Measurements from ENCODE around the gene BCAP29. TPM values are rescaled to one million over a fixed set of nuclear protein-coding genes. Genes with fewer than 3 reads are reported as not detected.

BCAP29 gene
- total RNA-seq, 1 experiment from 2014 or later = 43.2 TPM

DNA sequence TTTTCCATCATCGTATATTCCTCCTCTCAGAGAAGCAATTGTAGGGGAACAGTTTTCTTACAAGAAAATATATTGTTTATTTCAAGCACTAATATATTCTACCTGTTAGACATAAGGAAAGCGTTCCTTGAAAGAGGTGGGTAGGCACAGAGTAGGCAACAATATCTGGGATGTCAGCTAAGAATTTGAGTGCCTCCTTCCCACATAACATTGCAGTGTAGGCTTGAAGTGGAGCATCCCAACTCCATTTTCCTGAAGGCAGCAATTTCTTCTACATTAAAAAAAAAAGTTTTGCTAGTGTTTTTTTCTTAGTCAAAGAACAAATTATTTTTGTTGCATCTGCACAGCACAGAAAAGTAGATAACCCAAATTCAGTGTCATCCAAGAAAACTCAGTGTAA lies 20.8 kb downstream of the BCAP29 start:
- no peak overlapping the region for H3K9ac ChIP-seq (ENCODE audit: low read length)
- ChIA-PET POLR2A (no interaction called here), RAD21 (ENCODE audit: low non-redundant PET in 1 of 2, low total read pairs in 2 of 2, uncharacterized antibody in 2 of 2, unreplicated experiment in 2 of 2) (no interaction called here), CTCF (interaction anchor here (0.5 kb wide), 1 partner anchor 598 kb away, joined by 3 read pairs; no protein-coding TSS in a partner anchor)
- no peaks in the 10 kb centered on the region for H3K4me1 ChIP-seq (ENCODE audit: control insufficient read depth in 1 of 2, insufficient read depth in 2 of 2, low read length in 2 of 2)
- BruUV-seq (replicated peaks) = no TSS peak
- TF ChIP-seq EGR1 (IDR thresholded peaks at IDR 0.05; ENCODE audit: low read depth) (no peak), POLR2A (IDR thresholded peaks at IDR 0.05; ENCODE audit: borderline replicate concordance, extremely low read depth, insufficient read depth, insufficient read length) (no peak), ELF1 (IDR thresholded peaks at IDR 0.05; ENCODE audit: borderline replicate concordance, low read depth) (no peak), TCF7L2 (IDR thresholded peaks at IDR 0.05; ENCODE audit: borderline replicate concordance, extremely low read depth, insufficient read depth, insufficient read length) (no peak), ZNF274 (IDR thresholded peaks at IDR 0.05; ENCODE audit: low read depth, low read length) (no peak), FOSL1 (IDR thresholded peaks at IDR 0.05; ENCODE audit: low read depth) (no peak), MAX (IDR thresholded peaks at IDR 0.05) (no peak), EZH2phosphoT487 (IDR thresholded peaks at IDR 0.05; ENCODE audit: borderline replicate concordance) (no peak), ZFX (IDR thresholded peaks at IDR 0.05) (no peak), JUND (IDR thresholded peaks at IDR 0.05) (no peak), SRF (IDR thresholded peaks at IDR 0.05; ENCODE audit: low read depth) (no peak), REST (IDR thresholded peaks at IDR 0.05; ENCODE audit: low read depth) (no peak), SIN3A (IDR thresholded peaks at IDR 0.05; ENCODE audit: low read depth) (no peak)
- TF ChIP-seq, protein P1, sequence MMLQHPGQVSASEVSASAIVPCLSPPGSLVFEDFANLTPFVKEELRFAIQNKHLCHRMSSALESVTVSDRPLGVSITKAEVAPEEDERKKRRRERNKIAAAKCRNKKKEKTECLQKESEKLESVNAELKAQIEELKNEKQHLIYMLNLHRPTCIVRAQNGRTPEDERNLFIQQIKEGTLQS (IDR thresholded peaks at IDR 0.05) = no peak
- H3K9me3 ChIP-seq (ENCODE audit: control insufficient read depth in 1 of 2, insufficient read depth in 1 of 2, low read depth in 1 of 2, low read length in 2 of 2) = no peaks in the 10 kb centered on the region
- no peak overlapping the region for H3K4me2 ChIP-seq (ENCODE audit: low read length)
- intact Hi-C loops (cut with micrococcal nuclease) = no loop called here
- H2AFZ ChIP-seq (ENCODE audit: low read depth, low read length, poor library complexity, severe bottlenecking) = no peak overlapping the region
- H3K27ac ChIP-seq (ENCODE audit: low read depth, low read length) = no peak overlapping the region
- no peak overlapping the region for H3K4me3 ChIP-seq (replicated peaks in 1 of 2; ENCODE audit: low read depth in 1 of 2, low read length in 2 of 2)
- no peaks in the 10 kb centered on the region for H3K27me3 ChIP-seq (ENCODE audit: insufficient read depth, low read length)
- ATAC-seq (no peak), DNase-seq (ENCODE audit: low read depth, low spot score) (no peak)
- no peaks in the 10 kb centered on the region for H3K79me2 ChIP-seq (ENCODE audit: insufficient read depth, low read length)
- H4K20me1 ChIP-seq (ENCODE audit: insufficient read depth) = no peaks in the 10 kb centered on the region
- H3K9me2 ChIP-seq (ENCODE audit: insufficient read depth) = no peaks in the 10 kb centered on the region
- peaks cover 0 to 3% of the 10 kb centered on the region in 2 experiments; a peak in 1 of 4 replicates for H3K36me3 ChIP-seq (ENCODE audit: control insufficient read depth in 1 of 2, insufficient read depth in 2 of 2, low read length in 2 of 2)
